ENCODE data around the gene TBK1. TPM values are rescaled to one million over a fixed set of nuclear protein-coding genes. Genes with fewer than 3 reads are reported as not detected.

TBK1 gene
- polyA plus RNA-seq, 3 donors, result 14.3 to 24.7 (median 15.5) TPM

GRCh38 chr12:64403707-64404469 is 48.0 kb upstream of the TBK1 start, which contains the start of gene XPOT:
TSS of gene XPOT (plus strand) at chr12:64404392. CDS start at chr12:64410036, 5,644 bp downstream.
- Histone ChIP-seq H3K27ac (ENCODE audit: low read depth in 1 of 2, low read length in 2 of 2) (peak within 1 kb of the TSS; percentile 93 to 97), H3K36me3 (replicated peaks in 1 of 2; ENCODE audit: control insufficient read depth in 1 of 2, insufficient read depth in 2 of 2, low read length in 2 of 2) (no peaks in the 10 kb centered on the region), H3K9ac (ENCODE audit: insufficient read depth, low read length, poor library complexity, severe bottlenecking) (peak within 1 kb of the TSS; percentile 97), H3K9me3 (replicated peaks in 1 of 2; ENCODE audit: control insufficient read depth in 1 of 2, insufficient read depth in 1 of 2, low read length in 2 of 2) (no peaks in the 10 kb centered on the region), H3K4me2 (replicated peaks; ENCODE audit: extremely low read depth, low read length, poor library complexity, severe bottlenecking) (peak within 1 kb of the TSS; percentile 97), H3K27me3 (ENCODE audit: control insufficient read depth in 2 of 2, insufficient read depth in 2 of 2, low read length in 2 of 2) (no peaks in the 10 kb centered on the region), H2AFZ (ENCODE audit: insufficient read depth, low read depth, low read length, poor library complexity, severe bottlenecking) (peak within 1 kb of the TSS; percentile 98), H4K20me1 (ENCODE audit: insufficient read depth, low read length) (no peaks in the 10 kb centered on the region), H3K79me2 (ENCODE audit: insufficient read depth, low read length) (peaks cover 40% of the 10 kb centered on the region), H3K4me1 (ENCODE audit: control insufficient read depth in 1 of 2, insufficient read depth in 2 of 2, low read length in 2 of 2) (peaks cover 13 to 18% of the 10 kb centered on the region in 2 donors), H3K4me3 (replicated peaks in 1 of 3; ENCODE audit: low read depth in 2 of 3, low read length in 3 of 3) (peak within 1 kb of the TSS; percentile 90 to 97 (median 97))
- Mint-ChIP-seq H3K9me3 (peaks cover 0 to 3% (median 0%) of the 10 kb centered on the region in 7 donors), H3K4me3 (peak within 1 kb of the TSS; percentile 95 to 97), H3K36me3 (no peaks in the 10 kb centered on the region), H3K27ac (peak within 1 kb of the TSS; percentile 90 to 98 (median 96)), H3K27me3 (ENCODE audit: low read depth in 3 of 3) (peaks cover 2 to 9% (median 6%) of the 10 kb centered on the region in 3 donors), H3K4me1 (peaks cover 15% of the 10 kb centered on the region)
- 9% methylated on average over 54 of the region's 60 CpGs for WGBS (ENCODE audit: insufficient coverage)
- intact Hi-C loops (cut with micrococcal nuclease), result loop anchor here (5.0 to 10.0 kb wide), 5 partner anchors 48 to 559 kb away; partner anchors contain the start of genes TBK1 (in 2 of the 2), KICS2 (in 1 of the 2) and SRGAP1 (in 1 of the 2)
- no peak for TF ChIP-seq CTCF (IDR thresholded peaks at IDR 0.05)
- peak; percentile 93 to 95 (median 95) for DNase-seq

GRCh38 chr12:64404470-64405256 is 47.3 kb upstream of the TBK1 start:
- Histone ChIP-seq H3K79me2 (ENCODE audit: insufficient read depth, low read length) (peaks cover 40% of the 10 kb centered on the region), H4K20me1 (ENCODE audit: insufficient read depth, low read length) (no peaks in the 10 kb centered on the region), H3K4me2 (replicated peaks; ENCODE audit: extremely low read depth, low read length, poor library complexity, severe bottlenecking) (peak overlapping the region; percentile 97), H3K4me1 (ENCODE audit: control insufficient read depth in 1 of 2, insufficient read depth in 2 of 2, low read length in 2 of 2) (peaks cover 13 to 18% of the 10 kb centered on the region in 2 donors), H3K27ac (ENCODE audit: low read depth in 1 of 2, low read length in 2 of 2) (peak overlapping the region; percentile 93 to 97), H3K36me3 (replicated peaks in 1 of 2; ENCODE audit: control insufficient read depth in 1 of 2, insufficient read depth in 2 of 2, low read length in 2 of 2) (peaks cover 0 to 1% of the 10 kb centered on the region in 2 donors), H3K9ac (ENCODE audit: insufficient read depth, low read length, poor library complexity, severe bottlenecking) (peak overlapping the region; percentile 97), H3K4me3 (replicated peaks in 1 of 3; ENCODE audit: low read depth in 2 of 3, low read length in 3 of 3) (peak overlapping the region; percentile 90 to 97 (median 97)), H3K9me3 (replicated peaks in 1 of 2; ENCODE audit: control insufficient read depth in 1 of 2, insufficient read depth in 1 of 2, low read length in 2 of 2) (no peaks in the 10 kb centered on the region), H2AFZ (ENCODE audit: insufficient read depth, low read depth, low read length, poor library complexity, severe bottlenecking) (peak overlapping the region; percentile 98), H3K27me3 (ENCODE audit: control insufficient read depth in 2 of 2, insufficient read depth in 2 of 2, low read length in 2 of 2) (no peaks in the 10 kb centered on the region)
- TF ChIP-seq CTCF (IDR thresholded peaks at IDR 0.05), result no peak
- peak overlapping the region; percentile 90 to 98 (median 95) for H3K27ac Mint-ChIP-seq
- under 1% methylated on average over 70 of the region's 78 CpGs for WGBS (ENCODE audit: insufficient coverage)
- peak overlapping the region; percentile 95 to 97 for H3K4me3 Mint-ChIP-seq
- intact Hi-C loops (cut with micrococcal nuclease), result loop anchor here (5.0 to 10.0 kb wide), 5 partner anchors 48 to 560 kb away; partner anchors contain the start of genes TBK1 (in 2 of the 2), KICS2 (in 1 of the 2) and SRGAP1 (in 1 of the 2)
- peaks cover 15% of the 10 kb centered on the region for H3K4me1 Mint-ChIP-seq
- peaks cover 0 to 5% (median 3%) of the 10 kb centered on the region in 3 donors for H3K27me3 Mint-ChIP-seq (ENCODE audit: low read depth in 3 of 3)
- H3K9me3 Mint-ChIP-seq, result peaks cover 0 to 3% (median 0%) of the 10 kb centered on the region in 7 donors
- H3K36me3 Mint-ChIP-seq, result peaks cover under 1 to 3% of the 10 kb centered on the region in 2 donors
- peak; percentile 36 to 48 (median 46) for DNase-seq

Data from CD14-positive monocyte (primary cell).